Stimulated activated CD4-positive, alpha-beta T cell treated with anti-CD3 and anti-CD28 coated beads, Interleukin-2, amount 100 ng/mL, for 4 hours (primary cell): ENCODE data around the gene MAPK6.

ENCODE experiments used
- DNase-seq: peaks from one replicate; pipeline ENCODE4 v3.0.0-alpha.2; 2020; ENCODE audit warnings: low read depth

The MAPK6 gene

GRCh38 chr15:52103217-52104207 lies 84.5 kb downstream of the MAPK6 start:
- DNase-seq, result no peak

GRCh38 chr15:52104532-52105004 lies 85.5 kb downstream of the MAPK6 start:
- no peak for DNase-seq

GRCh38 chr15:52105846-52106245 lies 86.8 kb downstream of the MAPK6 start:
- DNase-seq, result no peak

- DNase-seq, result no peak
Observed at GRCh38 chr15:52106641-52107040, 87.6 kb downstream of the MAPK6 start.

GRCh38 chr15:52107238-52107637 lies 88.2 kb downstream of the MAPK6 start:
- DNase-seq, result no peak

GRCh38 chr15:52109559-52110451 lies 90.8 kb downstream of the MAPK6 start:
- DNase-seq, result no peak

GRCh38 chr15:52111517-52112202 lies 92.6 kb downstream of the MAPK6 start:
- no peak for DNase-seq

- DNase-seq, result peak; percentile 16
Observed at GRCh38 chr15:52112203-52112750, 93.3 kb downstream of the MAPK6 start.

- no peak for DNase-seq
Observed at GRCh38 chr15:52113235-52113634, 94.2 kb downstream of the MAPK6 start.

GRCh38 chr15:52113708-52114107 lies 94.7 kb downstream of the MAPK6 start:
- no peak for DNase-seq

- DNase-seq, result no peak
Observed at GRCh38 chr15:52114261-52115055, 95.4 kb downstream of the MAPK6 start.

- no peak for DNase-seq
Observed at GRCh38 chr15:52115598-52116427, 96.8 kb downstream of the MAPK6 start.
